ENCODE measurements around the gene SMARCD1.
A peak's percentile ranks its signal among the peaks of the same experiment; 100 is the strongest.

Gene SMARCD1

DNA sequence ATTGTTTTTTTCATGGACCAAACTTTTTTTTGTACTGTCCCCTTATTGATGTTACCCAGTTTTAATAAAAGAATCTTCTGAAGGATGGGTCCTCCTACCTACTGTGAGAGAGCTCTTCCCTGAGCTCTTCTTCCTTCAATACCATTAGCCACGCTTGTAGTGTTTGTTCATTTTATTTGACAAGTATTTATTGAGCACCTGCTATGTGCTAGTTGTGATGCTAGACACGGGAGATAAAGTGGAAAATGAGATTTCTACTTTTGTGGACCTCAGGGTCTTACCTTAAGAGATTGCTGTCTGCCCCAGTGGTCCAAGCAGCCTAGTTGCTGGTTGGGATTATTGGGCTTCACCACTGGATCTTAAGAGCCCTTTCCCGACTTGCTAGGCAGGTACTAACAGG, 15.4 kb downstream of the SMARCD1 start:
- H3K4me3 ChIP-seq = no peak overlapping the region
- H3K27ac ChIP-seq = peak overlapping the region in 2 of 21 experiments; percentile 13 to 53

DNA sequence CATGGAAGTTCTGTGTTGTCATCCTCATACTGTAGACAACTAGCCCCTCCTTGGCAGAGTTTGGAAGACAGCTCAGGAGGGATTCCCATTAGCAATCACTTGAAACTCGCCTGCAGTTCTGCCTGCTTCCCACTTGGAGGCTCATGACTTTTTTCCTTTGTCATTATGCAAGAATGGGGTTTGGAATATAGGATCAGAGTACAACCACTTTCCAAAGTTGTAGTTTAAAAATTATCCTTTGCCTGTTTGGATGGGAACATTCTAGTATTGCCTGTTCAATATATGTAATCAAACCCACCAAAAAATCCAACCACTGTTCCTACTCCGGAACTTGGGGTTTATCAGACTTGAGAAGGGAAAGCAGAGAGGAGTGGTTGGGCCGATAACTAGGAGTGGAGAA, 16.5 kb downstream of the SMARCD1 start:
- no peak overlapping the region for H3K27ac ChIP-seq

DNA sequence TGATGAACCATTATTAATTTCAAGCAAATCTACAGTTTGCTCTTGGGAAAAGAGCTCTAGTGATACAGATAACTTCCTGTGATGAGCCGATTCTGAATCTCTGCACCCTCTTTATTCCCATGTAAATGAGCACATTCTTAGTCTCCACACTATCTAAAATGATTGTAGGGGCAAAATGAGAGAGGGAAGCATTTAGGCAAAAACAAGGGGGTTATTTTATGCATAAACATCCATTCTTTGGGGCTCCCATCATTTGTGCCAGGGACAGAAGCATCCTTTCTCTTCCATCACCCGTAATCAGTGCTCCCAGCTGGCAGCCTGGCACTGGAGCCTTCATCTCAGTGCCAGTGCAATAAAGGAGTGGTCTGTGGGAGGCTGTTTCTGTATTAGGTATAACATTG, 17.0 kb downstream of the SMARCD1 start:
- no peak overlapping the region for H3K4me3 ChIP-seq
- H3K27ac ChIP-seq = no peak overlapping the region

More for the DNA sequence above, 16.5 kb downstream of the SMARCD1 start:
- no peak overlapping the region for H3K4me3 ChIP-seq

DNA sequence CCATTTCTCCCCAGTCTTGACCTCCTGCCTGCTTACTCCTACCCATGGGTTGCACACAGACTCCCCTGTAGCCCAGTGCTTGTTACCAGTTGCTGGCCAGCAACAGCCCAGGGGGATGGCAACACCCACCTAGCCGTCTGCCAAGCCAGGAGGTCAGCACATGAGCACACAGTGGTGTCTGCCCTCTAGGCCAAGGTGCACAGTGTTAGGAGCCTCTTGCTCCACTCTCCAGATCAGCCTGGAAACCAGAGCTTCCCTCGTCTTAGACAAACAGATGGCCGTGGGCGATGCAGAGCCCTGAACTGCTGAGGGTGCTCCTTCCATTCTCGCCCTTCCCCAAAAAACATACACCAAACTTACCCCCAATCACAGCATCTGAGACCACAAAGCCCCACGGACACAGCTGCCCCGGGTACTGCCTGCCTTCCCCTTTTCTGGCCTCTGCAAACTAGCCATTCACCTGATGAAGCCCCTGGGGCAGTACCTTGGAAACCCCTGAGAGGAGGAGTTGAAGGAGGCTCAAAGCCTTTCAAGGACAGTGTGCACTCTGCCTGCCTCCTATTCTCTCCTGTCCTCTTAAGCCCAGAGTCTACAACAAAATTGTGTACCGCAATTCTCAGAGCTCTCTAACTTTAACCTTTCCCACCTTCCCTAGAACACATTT, 17.6 kb downstream of the SMARCD1 start:
- H3K27ac ChIP-seq = no peak overlapping the region
- no peak overlapping the region for H3K4me3 ChIP-seq

DNA sequence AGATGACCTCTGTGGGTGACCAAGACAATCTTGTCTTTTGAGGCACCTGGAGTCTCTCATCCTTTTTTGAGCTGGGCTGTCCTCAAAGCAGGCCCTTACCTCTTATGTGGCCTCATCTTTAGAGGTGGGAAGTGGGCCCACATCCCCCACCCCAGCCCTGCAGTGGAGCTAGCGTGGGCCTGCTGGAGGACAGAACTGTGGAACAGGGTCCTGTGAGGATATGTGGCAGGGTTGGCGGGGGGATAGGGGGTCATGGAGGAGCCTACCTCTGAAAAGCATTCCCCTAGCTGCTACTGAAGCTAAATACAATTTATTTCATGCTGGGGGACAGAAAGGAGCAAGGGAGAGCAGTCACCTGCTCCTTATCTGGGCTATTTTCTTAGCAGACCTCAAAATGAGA, 18.2 kb downstream of the SMARCD1 start:
- peak overlapping the region in 5 of 21 experiments; percentile 0 to 33 (median 11) for H3K27ac ChIP-seq
- H3K4me3 ChIP-seq = no peak overlapping the region

DNA sequence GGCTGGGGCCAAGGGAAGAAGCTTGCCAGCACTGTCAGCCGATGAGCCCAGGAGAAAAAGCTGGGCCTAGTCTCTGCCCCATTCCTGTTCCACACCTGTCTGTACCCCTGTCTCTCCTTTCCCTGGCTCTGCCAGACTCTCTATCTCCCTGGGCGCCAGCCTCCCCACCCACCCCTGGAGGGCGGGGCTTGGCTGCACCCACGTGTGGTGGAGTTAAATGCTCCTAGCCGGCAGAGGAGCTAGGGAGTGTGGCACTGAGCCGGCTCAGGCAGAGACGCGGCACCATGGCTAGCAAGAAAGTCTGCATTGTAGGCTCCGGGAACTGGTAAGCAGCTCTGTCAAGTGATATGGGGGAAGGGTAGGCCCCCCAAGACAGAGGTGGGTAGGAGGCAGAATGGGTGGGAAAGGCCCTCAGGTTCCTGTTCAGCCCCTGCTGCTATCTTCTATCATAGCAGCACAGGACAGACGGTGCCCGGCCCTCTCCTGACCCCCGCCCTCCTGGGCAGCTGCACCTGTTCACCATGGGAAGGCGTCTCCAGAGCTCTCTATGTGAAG, 18.7 kb downstream of the SMARCD1 start, which contains the start of gene GPD1:
Gene GPD1 (plus strand): TSS at position 242 of the 555 bp plus-strand sequence. CDS start 43 bp downstream, at position 285.
- Histone ChIP-seq H3K4me3 (peak within 1 kb of the TSS in 1 of 7 experiments; percentile 4), H3K27ac (peak within 1 kb of the TSS in 6 of 21 experiments; percentile 0 to 39 (median 18))

DNA sequence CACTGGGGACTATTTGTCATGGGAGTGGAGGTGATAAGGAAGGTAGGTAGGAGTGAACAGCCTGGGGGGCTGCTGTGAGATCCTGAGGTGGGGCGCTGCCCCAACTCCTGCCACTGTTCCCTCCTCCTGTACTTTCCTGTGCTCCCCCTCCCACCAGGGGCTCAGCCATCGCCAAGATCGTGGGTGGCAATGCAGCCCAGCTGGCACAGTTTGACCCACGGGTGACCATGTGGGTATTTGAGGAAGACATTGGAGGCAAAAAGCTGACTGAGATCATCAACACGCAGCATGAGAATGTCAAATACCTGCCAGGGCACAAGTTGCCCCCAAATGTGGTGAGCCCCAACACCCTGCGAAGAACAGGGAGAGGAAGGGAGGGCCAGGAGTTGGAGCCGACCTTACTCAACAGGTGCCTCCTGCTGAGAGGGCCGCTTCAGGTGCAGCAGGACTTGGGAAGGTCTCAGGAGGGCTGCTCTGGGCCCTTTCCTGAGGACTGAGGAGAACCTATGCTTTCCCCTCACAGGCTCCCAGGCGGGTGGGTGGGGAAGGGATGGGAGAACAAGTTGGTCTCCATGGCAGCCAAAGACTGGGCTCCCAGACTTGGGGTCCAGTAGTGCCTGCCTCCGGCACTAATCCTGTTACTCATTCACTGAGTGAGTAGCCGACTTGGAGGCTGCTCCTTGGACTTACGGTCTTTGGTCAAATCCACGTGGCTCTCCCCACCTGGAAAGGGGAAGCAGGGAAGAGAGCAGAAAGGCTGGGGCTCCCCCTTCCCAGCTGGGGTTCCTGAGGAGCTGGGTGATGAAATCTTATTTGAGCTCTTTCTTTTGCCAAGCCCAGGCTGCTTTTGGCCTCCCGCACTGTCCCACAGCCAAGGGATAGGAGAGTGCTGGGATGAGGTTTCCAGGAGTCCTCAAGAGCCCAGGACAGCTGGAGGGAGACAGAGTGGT, 19.6 kb downstream of the SMARCD1 start:
- peak overlapping the region in 1 of 7 experiments; percentile 4 for H3K4me3 ChIP-seq
- H3K27ac ChIP-seq = peak overlapping the region in 2 of 21 experiments; percentile 16 to 39

DNA sequence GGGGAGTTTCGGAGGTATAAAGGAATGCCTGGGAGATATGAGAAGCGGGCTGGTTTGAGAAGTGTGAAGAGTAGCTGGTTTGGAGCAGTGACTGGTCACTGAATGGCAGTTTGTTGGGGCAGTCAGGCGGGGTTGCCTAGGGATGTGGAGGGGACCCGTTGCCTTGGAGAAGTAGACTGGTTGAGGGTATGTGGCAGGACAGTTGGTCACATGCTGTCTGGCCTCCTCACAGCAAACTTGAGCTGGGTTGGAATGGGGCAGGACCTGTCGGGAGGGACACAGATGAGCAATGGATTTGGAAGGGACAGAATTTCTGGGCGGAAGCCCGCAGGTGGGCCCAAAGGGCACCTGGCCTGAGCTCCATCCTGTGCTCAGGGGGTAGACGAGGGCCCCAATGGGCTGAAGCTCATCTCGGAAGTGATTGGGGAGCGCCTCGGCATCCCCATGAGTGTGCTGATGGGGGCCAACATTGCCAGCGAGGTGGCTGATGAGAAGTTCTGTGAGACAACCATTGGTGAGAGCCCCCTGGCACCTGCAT, 20.8 kb downstream of the SMARCD1 start:
- no peak overlapping the region for H3K4me3 ChIP-seq

DNA sequence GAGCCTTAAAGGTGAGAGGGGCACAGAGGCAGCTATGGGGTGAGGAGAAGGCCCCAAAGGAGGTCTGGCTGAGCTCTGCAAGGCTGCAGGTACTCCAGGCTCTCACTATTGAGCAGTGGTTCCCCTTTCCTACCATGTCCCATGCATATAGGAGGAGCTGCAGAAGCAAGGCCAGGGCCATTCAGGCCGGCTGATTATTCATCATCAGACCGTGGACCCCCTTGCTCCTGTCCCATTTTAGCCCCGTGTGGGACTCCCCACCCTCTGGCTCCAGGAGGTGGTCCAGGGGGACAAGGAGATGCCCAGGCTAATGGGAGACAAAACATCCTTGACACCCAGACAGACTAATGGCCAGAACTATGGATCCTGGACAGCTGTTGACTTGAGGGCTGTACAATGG, 21.8 kb downstream of the SMARCD1 start:
- Histone ChIP-seq H3K4me3 (no peak overlapping the region), H3K27ac (no peak overlapping the region)

More for the DNA sequence above, 20.8 kb downstream of the SMARCD1 start:
- no peak overlapping the region for H3K27ac ChIP-seq

DNA sequence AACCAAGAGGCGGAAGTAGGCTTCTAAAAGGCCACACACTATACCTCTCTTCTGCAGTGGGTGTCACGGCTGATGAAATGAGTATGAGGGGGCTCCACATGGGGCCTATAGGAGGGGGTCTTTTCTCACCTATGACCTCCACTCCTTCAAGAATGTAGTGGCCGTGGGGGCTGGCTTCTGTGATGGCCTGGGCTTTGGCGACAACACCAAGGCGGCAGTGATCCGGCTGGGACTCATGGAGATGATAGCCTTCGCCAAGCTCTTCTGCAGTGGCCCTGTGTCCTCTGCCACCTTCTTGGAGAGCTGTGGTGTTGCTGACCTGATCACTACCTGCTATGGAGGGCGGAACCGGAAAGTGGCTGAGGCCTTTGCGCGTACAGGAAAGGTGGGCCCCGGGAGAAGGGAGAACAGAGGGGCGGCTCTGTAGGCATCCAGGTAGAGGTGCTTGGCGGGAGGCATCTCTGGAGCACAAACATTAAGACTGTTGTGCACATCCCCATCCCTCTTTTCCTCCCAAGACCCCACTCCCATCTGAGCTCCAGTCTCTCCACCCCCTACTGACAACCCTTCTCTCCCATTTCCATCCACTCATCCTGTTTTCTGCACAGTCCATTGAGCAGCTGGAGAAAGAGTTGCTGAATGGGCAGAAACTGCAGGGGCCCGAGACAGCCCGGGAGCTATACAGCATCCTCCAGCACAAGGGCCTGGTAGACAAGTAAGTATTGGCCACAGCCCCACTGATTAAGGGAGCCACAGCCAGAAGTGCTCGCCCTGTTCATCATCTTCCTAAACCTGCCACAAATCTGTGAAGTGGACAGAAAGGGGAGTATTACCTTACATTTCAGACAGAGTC, 22.5 kb downstream of the SMARCD1 start:
- H3K27ac ChIP-seq = no peak overlapping the region
- no peak overlapping the region for H3K4me3 ChIP-seq

DNA sequence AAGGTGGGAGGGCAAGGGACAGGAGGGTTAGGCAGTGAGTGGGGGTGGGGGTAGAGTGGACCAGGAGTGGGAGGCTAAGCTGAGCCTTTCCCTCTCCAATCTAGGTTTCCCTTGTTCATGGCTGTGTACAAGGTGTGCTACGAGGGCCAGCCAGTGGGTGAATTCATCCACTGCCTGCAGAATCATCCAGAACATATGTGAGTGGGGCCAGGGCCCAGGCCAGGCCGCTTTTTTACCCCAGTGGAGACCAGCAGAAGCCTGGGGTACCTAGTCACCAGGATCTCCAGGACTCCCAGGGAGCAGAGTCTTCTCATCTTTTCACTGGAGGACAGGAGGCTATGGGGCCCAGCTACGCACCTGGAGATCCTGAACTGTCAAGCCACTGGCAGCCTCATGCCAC, 24.2 kb downstream of the SMARCD1 start:
- Histone ChIP-seq H3K4me3 (no peak overlapping the region), H3K27ac (peak overlapping the region in 13 of 21 experiments; percentile 13 to 93 (median 73))

DNA sequence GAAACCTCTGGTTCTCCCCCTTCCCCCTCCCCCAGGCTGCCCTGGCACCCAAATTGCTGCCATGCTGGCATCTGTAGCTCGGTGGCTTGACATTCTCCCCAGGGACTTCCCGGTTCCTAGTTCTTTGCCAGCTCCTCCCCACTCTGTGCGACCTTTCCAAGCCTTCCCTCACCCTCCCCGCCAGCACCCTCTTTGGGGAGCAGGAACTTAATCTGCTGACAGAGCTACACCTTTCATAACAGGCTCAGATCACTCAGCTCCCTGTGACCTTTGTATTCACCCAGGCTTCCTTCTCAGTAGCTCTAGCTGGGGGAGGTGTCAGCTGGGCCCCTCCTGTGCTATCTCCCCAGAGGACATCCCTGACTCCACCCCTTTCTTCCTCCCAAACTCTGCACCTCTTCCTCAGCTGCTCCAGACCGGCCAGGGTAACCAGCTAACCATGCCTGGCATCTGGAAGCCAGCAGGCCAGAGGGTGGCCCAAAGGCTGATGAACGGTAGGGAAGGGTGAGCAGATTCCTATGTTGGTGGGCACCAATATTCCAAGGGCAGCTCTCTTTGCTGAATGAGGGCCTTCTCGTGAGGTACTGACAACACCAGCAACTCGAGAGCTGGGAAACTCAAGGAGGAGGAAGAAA, 25.1 kb downstream of the SMARCD1 start:
- no peak overlapping the region for H3K4me3 ChIP-seq
- peak overlapping the region in 20 of 21 experiments; percentile 5 to 93 (median 64) for H3K27ac ChIP-seq

DNA sequence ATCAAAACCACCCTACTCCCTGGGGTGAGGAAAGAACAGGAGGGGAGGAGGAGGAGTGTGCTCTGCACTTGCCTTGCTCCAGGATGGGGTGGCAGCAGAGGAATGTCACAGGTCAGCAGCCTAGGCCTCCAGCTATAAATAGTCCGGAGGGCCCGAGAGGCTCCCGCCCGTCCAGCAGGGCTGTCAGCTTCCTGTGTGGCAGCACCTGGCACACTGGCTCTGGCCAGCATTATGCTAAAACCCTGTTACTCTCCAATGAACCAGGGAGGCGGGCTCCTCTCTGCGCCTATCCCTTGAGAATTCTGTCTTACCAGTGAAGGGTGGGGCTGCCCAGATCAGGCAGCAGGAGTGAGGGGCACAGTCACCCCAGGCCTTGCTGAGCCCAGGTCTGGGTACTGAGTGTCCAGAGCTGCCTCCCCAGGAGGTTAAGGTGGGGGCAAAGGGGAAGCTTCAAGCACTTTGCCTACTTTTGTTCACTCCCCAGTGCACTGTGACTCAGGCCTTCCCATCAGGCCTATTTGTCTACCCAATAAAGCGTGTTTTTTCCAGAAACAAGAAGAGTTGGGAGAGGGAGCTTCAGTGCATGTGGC, 25.7 kb downstream of the SMARCD1 start:
- H3K27ac ChIP-seq = peak overlapping the region in 20 of 21 experiments; percentile 5 to 93 (median 64)
- H3K4me3 ChIP-seq = peak overlapping the region in 3 of 7 experiments; percentile 8 to 75 (median 21)

DNA sequence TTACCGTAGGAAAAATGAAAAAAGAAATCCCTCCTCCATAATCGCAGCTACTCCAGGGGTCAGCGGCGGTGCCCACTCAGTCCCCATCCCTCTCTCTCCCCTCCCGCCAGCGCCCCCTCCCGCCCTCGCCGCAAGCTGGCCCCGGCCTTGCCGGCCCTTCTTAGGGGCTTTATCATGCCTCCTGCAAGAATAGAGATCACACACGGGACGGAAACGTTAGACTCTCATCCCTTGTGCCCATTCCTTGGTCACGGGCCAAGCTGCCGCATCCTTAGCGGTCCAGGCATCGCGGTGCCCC, 26.2 kb downstream of the SMARCD1 start:
- Histone ChIP-seq H3K4me3 (peak overlapping the region in 5 of 7 experiments; percentile 8 to 91 (median 24)), H3K27ac (peak overlapping the region in 20 of 21 experiments; percentile 5 to 93 (median 58))

DNA sequence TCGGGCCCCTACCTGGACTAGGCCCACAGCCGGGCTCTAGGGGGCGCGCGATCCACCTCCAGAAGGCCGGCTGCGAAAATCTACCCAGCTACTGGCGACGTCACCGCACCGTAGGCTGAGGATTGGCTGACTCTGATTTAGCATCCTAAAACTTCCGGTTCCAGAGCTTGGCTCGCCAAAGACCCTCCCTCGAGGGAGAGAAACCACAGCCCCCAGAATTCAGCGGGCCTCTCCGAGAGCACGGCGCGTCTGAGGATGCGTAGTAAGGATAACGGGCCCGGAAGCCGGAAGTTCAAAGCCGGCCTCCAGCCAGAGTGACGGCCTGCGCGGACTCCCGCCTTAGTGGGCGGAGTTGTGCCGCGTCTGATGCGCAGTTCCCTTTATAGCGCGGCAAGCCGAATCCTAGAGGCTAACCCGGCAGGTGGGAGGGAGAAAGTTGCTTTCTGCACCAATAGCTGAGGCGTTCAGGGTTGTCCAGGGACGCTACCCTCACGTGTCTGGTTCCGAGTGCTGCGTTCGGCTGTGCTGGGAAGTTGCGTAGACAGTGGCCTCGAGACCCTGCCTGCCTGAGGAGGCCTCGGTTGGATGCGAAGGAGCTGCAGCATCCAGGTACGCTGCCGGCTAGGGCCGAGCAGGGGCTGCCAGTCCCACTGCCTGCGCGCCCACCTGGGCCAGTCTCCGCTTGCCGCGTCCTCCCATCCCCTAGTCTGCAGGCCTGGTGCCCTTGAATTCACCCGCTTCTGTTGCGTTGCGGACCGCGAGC, 26.7 kb downstream of the SMARCD1 start, which contains the start of gene COX14:
Gene COX14 (plus strand): TSS at position 544 of the 763 bp plus-strand sequence. CDS start 7,808 bp downstream, outside the sequence.
- peak within 1 kb of the TSS; percentile 74 to 96 (median 90) for H3K4me3 ChIP-seq
- H3K27ac ChIP-seq = peak within 1 kb of the TSS; percentile 57 to 97 (median 90)

DNA sequence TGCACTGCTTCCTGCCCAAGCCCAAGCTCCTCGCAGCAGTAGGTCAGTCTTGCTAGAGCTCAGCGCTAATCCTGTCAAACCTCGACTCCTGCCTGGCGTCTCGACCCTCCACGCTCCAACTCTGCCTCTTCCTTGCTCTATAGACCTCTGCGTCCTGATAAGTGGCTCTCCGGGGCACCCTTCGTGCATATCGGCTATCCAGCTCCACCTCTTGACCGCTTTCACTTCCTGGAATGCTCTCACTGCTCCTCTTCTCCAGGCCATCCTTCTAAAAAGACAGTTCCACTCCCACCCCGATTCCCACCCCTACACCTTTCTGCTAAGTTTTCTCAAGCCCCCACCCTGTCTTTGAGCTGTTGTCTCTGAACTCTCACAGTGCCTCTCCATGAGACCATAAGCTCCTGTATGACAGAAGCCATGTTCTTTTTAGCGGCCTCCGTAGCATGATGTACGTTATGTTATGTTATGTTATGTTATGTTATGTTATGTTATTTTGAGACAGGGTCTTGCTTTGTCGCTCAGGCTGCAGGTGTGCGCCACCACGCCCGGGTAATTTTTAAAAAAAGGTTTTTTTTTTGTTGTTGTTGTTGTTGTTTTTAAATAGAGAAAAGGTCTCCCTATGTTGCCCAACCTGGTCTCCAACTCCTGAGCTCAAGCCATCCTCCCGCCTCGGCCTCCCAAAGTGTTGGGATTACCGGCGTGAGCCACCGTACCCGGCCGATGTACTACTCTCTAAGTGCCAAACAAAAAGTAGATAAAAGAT, 27.5 kb downstream of the SMARCD1 start:
- Histone ChIP-seq H3K4me3 (peak overlapping the region; percentile 74 to 96 (median 90)), H3K27ac (peak overlapping the region; percentile 57 to 97 (median 90))

All from skin epidermis (tissue), 12 donors.